Suprapubic skin (tissue), 4 donors: Measurements from ENCODE around the gene SAA1. TPM values are rescaled to one million over a fixed set of nuclear protein-coding genes. Genes with fewer than 3 reads are reported as not detected.

Source experiments
- DNase-seq, 2 donors: peaks; one replicate each; pipeline ENCODE4 v3.0.0-alpha.2; 2019; ENCODE audit warnings: low spot score in 2 of 2
- H3K27ac ChIP-seq: fragments of 200-600 bp; sonication (generic); one replicate; pipeline ENCODE4 v1.5.1; 2019
- H3K27me3 ChIP-seq: fragments of 200-600 bp; sonication (generic); one replicate; pipeline ENCODE4 v1.5.1; 2019
- H3K36me3 ChIP-seq: fragments of 200-600 bp; sonication (generic); one replicate; pipeline ENCODE4 v1.5.1; 2019
- H3K4me1 ChIP-seq: fragments of 200-600 bp; sonication (generic); one replicate; pipeline ENCODE4 v1.5.1; 2019
- H3K4me3 ChIP-seq: fragments of 200-600 bp; sonication (generic); one replicate; pipeline ENCODE4 v1.5.1; 2019; ENCODE audit warnings: mild to moderate bottlenecking
- H3K9me3 ChIP-seq: fragments of 200-600 bp; sonication (generic); one replicate; pipeline ENCODE4 v1.5.1; 2019
- EP300 ChIP-seq: sonication (generic); formaldehyde crosslinking; IDR thresholded peaks from one replicate; pipeline ENCODE4 v1.6.1; 2017; ENCODE audit warnings: antibody characterized with exemption
- POLR2A ChIP-seq, 2 donors: fragments of 450-650 bp; IDR thresholded peaks; one replicate each; pipeline ENCODE4 v1.6.1; 2017; ENCODE audit warnings: antibody characterized with exemption in 2 of 2, mild to moderate bottlenecking in 2 of 2, moderate library complexity in 2 of 2
- POLR2AphosphoS5 ChIP-seq, 3 donors: sonication (generic); formaldehyde crosslinking; IDR thresholded peaks; one replicate each; pipeline ENCODE4 v1.6.1; 2017; ENCODE audit warnings: antibody characterized with exemption in 3 of 3
- WGBS: methylation state at CpG from one replicate; pipeline ENCODE4 v1.1.5; 2018; 5-methylcytosine and 5-hydroxymethylcytosine counted together
- total RNA-seq, 4 donors: library from RNA; depleted of rRNA; stranded (reverse); fragments of >200 nt; gene quantifications; one replicate each; pipeline ENCODE4 v1.1.0, GENCODE V29; 2016
- TF ChIP-seq, protein P1 (sequence below), 2 donors: fragments of 200-600 bp in 1 of 2; fragments of 450-650 bp in 1 of 2; sonication (generic) in 1 of 2; IDR thresholded peaks; one replicate each; pipeline ENCODE4 v1.5.1; 2016 to 2019; ENCODE audit warnings: antibody characterized with exemption in 2 of 2, mild to moderate bottlenecking in 1 of 2, moderate library complexity in 1 of 2

SAA1 gene
- total RNA-seq, 4 donors from 2014 or later, result 10.5 to 79.1 (median 49.1) TPM

DNA sequence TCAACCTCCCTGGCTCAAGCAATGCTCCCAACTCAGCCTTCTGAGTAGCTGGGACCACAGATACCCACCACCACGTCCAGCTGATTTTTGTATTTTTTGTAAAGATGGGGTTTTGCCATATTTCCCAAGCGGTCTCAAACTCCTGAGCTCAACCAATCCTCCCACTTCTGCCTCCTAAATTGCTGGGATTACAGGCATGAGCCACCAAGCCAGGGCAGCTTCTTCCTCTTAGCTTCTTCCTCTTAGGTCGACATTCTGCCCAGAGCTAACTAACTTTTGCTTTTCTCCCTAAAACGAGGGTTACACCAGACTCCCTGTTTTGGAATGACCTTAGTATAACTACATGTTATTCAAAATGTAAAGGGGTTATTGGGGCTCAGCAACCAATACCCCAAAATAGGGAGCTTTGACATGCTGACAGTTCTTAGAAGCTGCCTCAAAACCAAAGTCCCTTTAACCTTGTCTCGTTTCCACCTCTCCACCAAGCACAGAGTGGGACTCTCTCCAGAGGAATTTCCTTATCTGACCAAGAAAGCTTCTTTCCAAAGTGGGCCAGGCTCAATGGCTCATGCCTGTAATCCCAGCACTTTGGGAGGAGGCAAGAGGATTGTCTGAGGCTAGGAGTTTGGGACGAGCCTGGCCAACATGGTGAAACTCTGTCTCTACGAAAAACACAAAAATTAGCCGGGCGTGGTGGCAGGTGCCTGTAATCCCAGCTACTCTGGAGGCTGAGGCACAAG, 48.9 kb downstream of the SAA1 start:
- H3K27me3 ChIP-seq, result no peaks in the 10 kb centered on the region
- peaks cover 45% of the 10 kb centered on the region for H3K4me1 ChIP-seq
- no peaks in the 10 kb centered on the region for H3K9me3 ChIP-seq
- TF ChIP-seq, protein P1, sequence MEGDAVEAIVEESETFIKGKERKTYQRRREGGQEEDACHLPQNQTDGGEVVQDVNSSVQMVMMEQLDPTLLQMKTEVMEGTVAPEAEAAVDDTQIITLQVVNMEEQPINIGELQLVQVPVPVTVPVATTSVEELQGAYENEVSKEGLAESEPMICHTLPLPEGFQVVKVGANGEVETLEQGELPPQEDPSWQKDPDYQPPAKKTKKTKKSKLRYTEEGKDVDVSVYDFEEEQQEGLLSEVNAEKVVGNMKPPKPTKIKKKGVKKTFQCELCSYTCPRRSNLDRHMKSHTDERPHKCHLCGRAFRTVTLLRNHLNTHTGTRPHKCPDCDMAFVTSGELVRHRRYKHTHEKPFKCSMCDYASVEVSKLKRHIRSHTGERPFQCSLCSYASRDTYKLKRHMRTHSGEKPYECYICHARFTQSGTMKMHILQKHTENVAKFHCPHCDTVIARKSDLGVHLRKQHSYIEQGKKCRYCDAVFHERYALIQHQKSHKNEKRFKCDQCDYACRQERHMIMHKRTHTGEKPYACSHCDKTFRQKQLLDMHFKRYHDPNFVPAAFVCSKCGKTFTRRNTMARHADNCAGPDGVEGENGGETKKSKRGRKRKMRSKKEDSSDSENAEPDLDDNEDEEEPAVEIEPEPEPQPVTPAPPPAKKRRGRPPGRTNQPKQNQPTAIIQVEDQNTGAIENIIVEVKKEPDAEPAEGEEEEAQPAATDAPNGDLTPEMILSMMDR (IDR thresholded peaks at IDR 0.05), result no peak
- TF ChIP-seq POLR2AphosphoS5 (IDR thresholded peaks at IDR 0.05) (no peak), EP300 (no peak)
- no peak overlapping the region for H3K27ac ChIP-seq
- DNase-seq, result no peak
- peaks cover 4% of the 10 kb centered on the region for H3K36me3 ChIP-seq
- H3K4me3 ChIP-seq, result no peak overlapping the region
- WGBS, result 85% methylated on average over 9 of the region's 9 CpGs

DNA sequence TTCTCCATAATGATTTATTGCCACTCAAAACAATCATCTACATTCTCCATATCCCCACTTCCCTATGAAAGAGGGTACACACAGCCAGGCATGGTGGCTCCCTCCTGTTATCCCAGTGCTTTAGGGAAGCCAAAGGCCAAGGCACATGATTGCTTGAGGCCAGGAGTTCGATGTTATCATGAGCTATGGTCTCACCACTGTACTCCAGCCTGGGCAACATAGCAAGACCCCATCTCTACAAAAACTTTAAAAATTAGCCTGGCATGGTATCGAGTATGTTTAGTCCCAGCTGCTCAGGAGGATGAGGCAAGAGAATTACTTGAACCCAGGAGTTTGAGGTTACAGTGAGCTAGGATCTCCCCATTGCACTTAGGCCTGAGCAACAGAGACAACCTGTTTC, 49.8 kb downstream of the SAA1 start:
- no peaks in the 10 kb centered on the region for H3K27me3 ChIP-seq
- WGBS, result 95% methylated on average over 2 of the region's 2 CpGs
- no peaks in the 10 kb centered on the region for H3K36me3 ChIP-seq
- H3K4me1 ChIP-seq, result peaks cover 46% of the 10 kb centered on the region
- DNase-seq, result no peak
- no peak overlapping the region for H3K4me3 ChIP-seq
- H3K27ac ChIP-seq, result no peak overlapping the region
- TF ChIP-seq POLR2AphosphoS5 (IDR thresholded peaks at IDR 0.05) (no peak), POLR2A (IDR thresholded peaks at IDR 0.05) (no peak), EP300 (no peak)
- TF ChIP-seq, protein P1 (IDR thresholded peaks at IDR 0.05), result no peak
- no peaks in the 10 kb centered on the region for H3K9me3 ChIP-seq

- no peak for TF ChIP-seq POLR2AphosphoS5 (IDR thresholded peaks at IDR 0.05)
- 90% methylated on average over 4 of the region's 4 CpGs for WGBS
- Histone ChIP-seq H3K36me3 (no peaks in the 10 kb centered on the region), H3K4me1 (peaks cover 36% of the 10 kb centered on the region), H3K27ac (no peak overlapping the region), H3K27me3 (no peaks in the 10 kb centered on the region), H3K9me3 (no peaks in the 10 kb centered on the region), H3K4me3 (no peak overlapping the region)
- no peak for DNase-seq
These were observed 51.5 kb downstream of the SAA1 start for GRCh38 chr11:18317551-18317950.

Other genes starting within 250 kb of the SAA1 start
- gene TPH1, start 220.0 kb upstream of the SAA1 start, total RNA-seq, result 1 to 10 TPM in 1 of 4 donors, under 1 TPM in 3; 0.19 to 1.9 (median 0.40) TPM
- gene SAAL1, start 160.2 kb upstream of the SAA1 start, total RNA-seq, result 10 to 100 TPM in 1 of 4 donors, 1 to 10 TPM in 3; 7.1 to 19.1 (median 7.3) TPM
- not detected for gene MRGPRX3, start 133.7 kb upstream of the SAA1 start, total RNA-seq
- gene MRGPRX4, start 93.4 kb upstream of the SAA1 start, total RNA-seq, result not detected
- 1 to 10 TPM in 1 of 4 donors, not detected in 3; 5.1 TPM for gene SAA4, start 29.5 kb upstream of the SAA1 start, total RNA-seq
- 10 to 100 TPM in 3 of 4 donors, not detected in 1; 15.0 to 30.4 (median 16.2) TPM for gene SAA2, start 17.6 kb upstream of the SAA1 start, total RNA-seq
- gene HPS5, start 55.9 kb downstream of the SAA1 start, total RNA-seq, result 10 to 100 TPM; 14.9 to 27.0 (median 22.6) TPM
- 100 to 1,000 TPM in 1 of 4 donors, 10 to 100 TPM in 3; 48.6 to 121 (median 50.4) TPM for gene GTF2H1, start 56.3 kb downstream of the SAA1 start, total RNA-seq
- gene LDHA, start 128.3 kb downstream of the SAA1 start, total RNA-seq, result 100 to 1,000 TPM; 438 to 724 (median 616) TPM
- not detected for gene LDHC, start 146.1 kb downstream of the SAA1 start, total RNA-seq
- gene LDHAL6A, start 189.6 kb downstream of the SAA1 start, total RNA-seq, result not detected